Activated CD4-positive, alpha-beta T cell treated with anti-CD3 and anti-CD28 coated beads, Interleukin-2, Interleukin-6, amounts not matched to agents 100 ng/mL and 50 ng/mL, durations not matched to agents 16 hours and 8 hours (primary cell): Measurements from ENCODE around the gene EIF3F.

Experiments
- DNase-seq: peaks from one replicate; pipeline ENCODE4 v3.0.0-alpha.2; 2020

EIF3F gene

DNA sequence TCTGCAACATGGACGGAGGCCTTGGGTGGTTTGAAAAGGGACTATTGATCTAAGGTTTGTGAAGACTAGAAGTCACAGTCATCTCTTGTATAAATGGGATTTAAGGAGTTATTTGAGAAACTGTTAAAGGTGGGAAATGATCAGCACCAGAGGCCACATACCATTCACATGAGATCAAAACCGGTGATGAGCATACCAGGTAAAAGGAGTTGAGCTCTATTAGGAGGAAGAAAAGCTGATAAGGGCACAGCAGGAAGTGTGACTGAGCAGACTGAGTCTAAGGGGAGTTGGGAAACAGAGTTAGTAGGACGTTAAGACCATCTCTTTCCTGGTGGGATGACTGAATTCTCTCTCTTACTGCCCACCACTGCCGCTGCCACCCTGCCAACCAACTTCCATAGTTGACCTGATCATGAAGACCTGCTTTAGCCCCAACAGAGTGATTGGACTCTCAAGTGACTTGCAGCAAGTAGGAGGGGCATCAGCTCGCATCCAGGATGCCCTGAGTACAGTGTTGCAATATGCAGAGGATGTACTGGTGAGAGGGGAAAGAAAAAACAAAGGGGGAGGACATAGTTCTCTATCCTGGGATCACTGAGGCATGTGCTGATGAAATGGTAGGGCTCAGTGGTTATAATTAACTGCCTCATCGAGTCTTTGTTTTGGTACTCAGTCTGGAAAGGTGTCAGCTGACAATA is 7.6 kb downstream of the EIF3F start:
- no peak for DNase-seq

DNA sequence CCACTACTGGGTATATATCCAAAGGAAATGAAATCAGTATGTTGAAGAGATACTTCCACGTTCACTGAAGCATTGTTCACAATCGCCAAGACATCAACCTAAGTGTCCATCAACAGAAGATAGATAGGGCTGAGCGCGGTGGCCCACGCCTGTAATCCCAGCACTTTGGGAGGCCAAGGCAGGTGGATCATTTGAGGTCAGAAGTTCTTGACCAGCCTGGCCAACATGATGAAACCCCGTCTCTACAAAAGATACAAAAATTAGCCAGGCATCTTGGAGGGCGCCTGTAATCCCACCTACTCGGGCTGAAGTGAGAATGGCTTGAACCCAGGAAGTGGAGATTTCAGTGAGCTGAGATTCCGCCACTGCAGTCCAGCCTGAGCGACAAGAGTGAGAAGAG is 12.7 kb downstream of the EIF3F start:
- DNase-seq = no peak

DNA sequence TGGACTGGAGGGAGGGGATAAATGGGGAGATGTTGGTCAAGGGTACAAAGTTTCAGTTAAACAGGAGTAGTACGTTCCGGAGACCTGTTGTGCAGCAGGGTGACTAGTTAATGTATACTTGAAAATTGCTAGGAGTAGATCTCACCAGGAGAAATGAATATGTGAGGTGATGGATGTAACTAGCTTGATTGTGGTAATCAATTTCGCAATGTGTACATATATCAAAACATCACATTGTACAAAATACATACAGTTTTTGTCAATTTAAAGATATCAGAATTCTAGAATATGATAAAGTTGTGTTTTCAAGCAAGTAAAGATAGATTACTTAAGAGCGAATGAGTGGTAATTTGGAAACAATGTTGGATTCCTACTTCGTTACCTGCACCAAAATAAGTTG is 13.3 kb downstream of the EIF3F start:
- DNase-seq = no peak

GRCh38 chr11:8002676-8003075 is 15.5 kb downstream of the EIF3F start:
- DNase-seq = no peak

GRCh38 chr11:8003187-8003586 is 16.1 kb downstream of the EIF3F start:
- no peak for DNase-seq

GRCh38 chr11:8004008-8004407 is 16.9 kb downstream of the EIF3F start:
- no peak for DNase-seq

DNA sequence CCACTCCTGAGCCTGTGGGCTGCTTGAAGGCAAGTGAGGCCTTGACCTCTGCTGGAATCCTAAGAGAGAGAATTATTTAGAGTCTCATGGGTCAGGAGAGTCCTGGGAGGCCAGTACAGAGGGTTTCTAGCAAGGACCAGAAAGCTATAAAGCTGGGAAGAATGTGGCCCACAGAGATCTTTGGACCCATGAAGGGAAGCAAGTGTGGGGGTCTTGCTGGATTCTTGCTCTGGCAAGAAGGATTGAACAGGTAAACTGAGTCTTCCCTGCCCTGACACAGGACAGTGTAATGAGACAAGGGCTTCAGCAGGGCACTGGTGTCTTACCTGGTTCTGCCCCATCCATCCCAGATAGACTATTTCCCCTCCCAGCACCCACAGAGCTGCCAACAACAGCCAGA is 18.4 kb downstream of the EIF3F start:
- no peak for DNase-seq

DNA sequence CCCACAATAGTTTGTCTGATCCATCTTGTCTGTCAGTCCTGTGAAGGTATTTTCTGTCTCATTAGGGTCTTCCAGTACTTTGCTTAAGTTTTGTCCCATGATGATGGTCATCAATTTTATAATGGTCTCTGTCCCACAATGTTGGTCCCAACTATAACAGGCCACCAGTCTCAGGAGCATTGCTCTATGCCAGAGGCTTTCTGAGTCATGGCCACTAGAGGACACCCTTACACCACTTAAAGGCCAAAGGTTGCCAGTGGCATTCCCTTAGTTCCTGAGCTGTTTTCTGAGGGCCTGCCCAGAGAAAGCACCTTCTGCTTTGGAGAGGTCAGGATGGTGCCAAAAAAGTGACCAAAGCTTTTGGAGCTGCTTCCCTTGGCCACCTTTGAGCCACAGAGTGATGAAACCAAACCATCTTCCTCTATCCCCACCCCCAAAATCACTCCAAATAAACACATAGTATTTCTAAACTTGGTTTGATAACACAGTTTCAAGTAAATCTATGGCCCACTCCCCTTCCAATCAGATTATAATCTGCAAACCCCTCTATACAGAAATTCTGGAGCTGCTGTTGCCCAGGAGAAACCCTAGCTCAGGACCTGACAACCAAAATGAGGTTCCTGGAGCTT is 19.3 kb downstream of the EIF3F start:
- peak; percentile 65 for DNase-seq

GRCh38 chr11:8008212-8008611 is 21.1 kb downstream of the EIF3F start:
- DNase-seq = no peak

DNA sequence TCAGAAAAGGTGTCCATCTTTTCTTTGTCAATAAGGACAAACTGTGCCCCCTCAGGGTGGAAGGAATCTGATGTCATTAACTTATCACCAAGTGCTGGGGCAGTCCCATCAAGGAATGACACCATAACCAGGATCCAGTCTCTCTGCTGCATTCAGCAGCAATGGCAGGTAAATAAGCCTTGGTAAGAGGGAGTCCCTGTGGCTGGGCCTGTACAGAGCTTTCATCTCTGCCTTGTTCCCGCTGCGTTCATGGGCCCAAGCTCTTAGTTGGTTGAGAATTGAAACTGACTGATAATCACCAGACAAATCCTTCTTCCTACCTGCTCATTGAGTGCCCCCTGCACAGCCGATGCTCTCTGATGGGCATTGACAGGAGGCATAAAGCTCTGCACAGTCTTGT is 22.7 kb downstream of the EIF3F start:
- DNase-seq = no peak

- no peak for DNase-seq
Measured at GRCh38 chr11:8011371-8011770, 24.2 kb downstream of the EIF3F start.

- no peak for DNase-seq
Measured at GRCh38 chr11:8011981-8012444, 24.9 kb downstream of the EIF3F start.

DNA sequence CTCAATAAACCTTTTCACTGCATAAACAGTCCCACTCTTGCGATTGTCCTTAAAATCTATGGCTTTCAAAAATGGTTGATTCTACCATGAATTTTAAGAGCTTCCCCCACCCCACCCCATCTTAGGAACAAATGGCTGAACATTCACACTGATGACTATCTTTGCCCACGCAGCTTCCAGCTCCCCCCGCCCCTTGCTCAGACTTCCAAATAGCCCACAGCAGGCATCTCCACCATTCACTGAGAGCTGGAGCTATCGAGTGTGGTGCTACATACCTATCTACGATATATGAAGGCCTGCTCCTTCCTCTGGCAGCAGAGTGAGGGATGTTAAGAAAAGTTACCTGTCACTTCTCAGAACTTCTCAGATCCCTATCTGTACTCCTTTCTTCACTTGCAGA is 26.7 kb downstream of the EIF3F start:
- no peak for DNase-seq

GRCh38 chr11:8015753-8016239 is 28.7 kb downstream of the EIF3F start:
- DNase-seq = no peak

- DNase-seq = no peak
Measured at GRCh38 chr11:8016440-8016839, 29.3 kb downstream of the EIF3F start.

- no peak for DNase-seq
Measured at GRCh38 chr11:8017071-8017470, 29.9 kb downstream of the EIF3F start.

- DNase-seq = no peak
Measured at GRCh38 chr11:8017894-8018483, 30.9 kb downstream of the EIF3F start.

GRCh38 chr11:8018484-8019313 is 31.6 kb downstream of the EIF3F start:
- DNase-seq = peak; percentile 63

GRCh38 chr11:8019314-8020243 is 32.4 kb downstream of the EIF3F start:
- peak; percentile 16 for DNase-seq

DNA sequence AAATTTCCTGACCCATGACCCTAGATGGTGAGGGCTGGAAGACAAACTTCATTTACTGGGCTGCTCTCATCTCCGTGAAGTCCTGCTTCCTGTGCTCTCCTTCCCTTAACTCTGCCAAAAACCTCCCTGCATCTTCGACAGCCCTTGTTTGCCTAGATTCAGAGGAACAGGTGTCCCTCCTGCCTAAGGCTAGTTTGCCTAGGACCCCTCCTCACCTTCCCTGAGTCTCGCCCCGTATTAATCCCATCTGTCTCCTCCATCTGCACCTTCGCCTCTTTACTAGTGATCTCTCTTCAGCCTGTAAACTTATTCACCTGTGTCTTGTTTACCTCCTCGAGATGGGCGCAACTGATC is 33.1 kb downstream of the EIF3F start:
- no peak for DNase-seq

DNA sequence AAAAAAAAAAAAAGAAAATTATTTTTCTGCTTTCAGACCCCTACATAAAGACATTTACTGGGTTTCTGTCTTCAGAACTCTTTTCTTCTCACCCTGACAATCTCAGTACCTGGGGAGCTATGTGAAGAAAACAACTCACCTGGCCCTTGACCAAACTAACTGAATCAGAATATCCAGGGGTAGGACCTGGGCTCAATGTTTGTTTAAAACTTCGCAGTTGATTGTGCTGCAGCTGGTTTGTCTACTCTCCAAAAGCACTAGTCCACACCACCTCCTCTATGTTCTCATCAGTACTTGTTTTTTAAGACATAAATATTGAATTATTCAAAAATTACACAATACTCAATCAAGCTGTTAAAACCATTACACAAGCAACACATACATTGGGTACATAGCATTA is 34.8 kb downstream of the EIF3F start:
- no peak for DNase-seq

DNA sequence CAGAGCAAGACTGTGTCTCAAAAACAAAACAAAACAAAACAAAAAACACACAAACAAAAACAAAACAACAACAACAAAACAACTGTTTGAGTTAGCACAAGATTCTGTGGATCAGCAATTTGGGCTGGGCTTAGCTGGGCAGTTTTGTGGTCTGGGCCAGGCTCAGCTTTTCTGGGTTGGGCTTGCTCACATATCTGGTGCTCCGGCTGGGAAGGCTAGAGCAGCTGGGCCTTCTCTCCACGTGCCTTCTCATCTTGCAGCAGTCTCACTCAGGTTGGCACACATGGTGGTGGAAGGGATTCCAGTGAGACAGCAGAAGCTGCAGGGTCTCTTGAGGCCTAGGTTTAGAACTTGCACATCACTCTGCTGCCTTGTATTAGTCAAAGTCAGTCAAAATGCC is 35.7 kb downstream of the EIF3F start:
- DNase-seq = no peak
